WTC11 (cell line): ENCODE data around the gene PCDH9. TPM values are rescaled to one million over a fixed set of nuclear protein-coding genes. Genes with fewer than 3 reads are reported as not detected.

Experiments used
- ATAC-seq: fragments of 200-7000 bp; cut with Tn5 transposase; 2 replicates; pipeline ENCODE4 v1.10.0; 2021; ENCODE audit warnings: mild to moderate bottlenecking, moderate library complexity
- CTCF ChIA-PET: fragments of 300-600 bp; sonication (Branson Sonifier 250); formaldehyde crosslinking; loops from one replicate; lab custom pipeline; 2021; ENCODE audit warnings: antibody characterized with exemption; lab: Charles Lee
- POLR2A ChIA-PET: fragments of 350-600 bp; sonication (Branson Sonifier 250); formaldehyde crosslinking; loops from one replicate; lab custom pipeline; 2021; ENCODE audit warnings: antibody characterized with exemption; lab: Charles Lee
- DNase-seq: peaks from one replicate; pipeline ENCODE4 v3.0.0; 2021; ENCODE audit warnings: low spot score
- H3K27ac Mint-ChIP-seq: 2 replicates; pipeline ENCODE4 v1.8.0; 2021; ENCODE audit warnings: mixed read lengths
- H3K27me3 Mint-ChIP-seq: 2 replicates; pipeline ENCODE4 v1.8.0; 2021; ENCODE audit warnings: low read depth, mild to moderate bottlenecking, moderate library complexity, mixed read lengths
- H3K36me3 Mint-ChIP-seq: 2 replicates; pipeline ENCODE4 v1.8.0; 2021; ENCODE audit warnings: mixed read lengths
- H3K4me1 Mint-ChIP-seq: 2 replicates; pipeline ENCODE4 v1.8.0; 2022; ENCODE audit warnings: mixed read lengths
- H3K4me3 Mint-ChIP-seq: 2 replicates; pipeline ENCODE4 v1.8.0; 2021; ENCODE audit warnings: mild to moderate bottlenecking, moderate library complexity, mixed read lengths
- H3K9me3 Mint-ChIP-seq: 2 replicates; pipeline ENCODE4 v1.8.0; 2021; ENCODE audit warnings: mixed read lengths
- CBFB ChIP-seq: sonication (generic); formaldehyde crosslinking; IDR thresholded peaks from 2 replicates; pipeline ENCODE4 v1.8.1; 2022; ENCODE audit warnings: mild to moderate bottlenecking, low read depth, missing genetic modification reagents
- ELF4 ChIP-seq: sonication (generic); formaldehyde crosslinking; IDR thresholded peaks from 2 replicates; pipeline ENCODE4 v1.8.1; 2022; ENCODE audit warnings: low read depth, mild to moderate bottlenecking, moderate library complexity, missing genetic modification reagents
- FOXK1 ChIP-seq: sonication (generic); formaldehyde crosslinking; IDR thresholded peaks from 2 replicates; pipeline ENCODE4 v1.8.0; 2022; ENCODE audit warnings: mild to moderate bottlenecking, moderate library complexity, missing genetic modification reagents
- MYBL2 ChIP-seq: sonication (generic); formaldehyde crosslinking; IDR thresholded peaks from 2 replicates; pipeline ENCODE4 v1.8.1; 2023; ENCODE audit warnings: mild to moderate bottlenecking, moderate library complexity, missing genetic modification reagents
- NFATC4 ChIP-seq: fragments of 250-450 bp; sonication (Bioruptor Pico); IDR thresholded peaks from 2 replicates; pipeline ENCODE4 v1.9.0; 2021; ENCODE audit warnings: mild to moderate bottlenecking
- NFYB ChIP-seq: sonication (generic); formaldehyde crosslinking; conservative IDR thresholded peaks from 2 replicates; pipeline ENCODE4 v1.8.0; 2022; ENCODE audit warnings: low read depth, missing genetic modification reagents
- OVOL2 ChIP-seq: fragments of 250-450 bp; sonication (Bioruptor Pico); IDR thresholded peaks from 2 replicates; pipeline ENCODE4 v1.9.0; 2021; ENCODE audit warnings: mild to moderate bottlenecking, borderline replicate concordance
- SMAD3 ChIP-seq: sonication (generic); formaldehyde crosslinking; IDR thresholded peaks from 2 replicates; pipeline ENCODE4 v1.8.0; 2022; ENCODE audit warnings: missing genetic modification reagents, mild to moderate bottlenecking, borderline replicate concordance
- ZNF423 ChIP-seq: fragments of 250-450 bp; sonication (Bioruptor Pico); IDR thresholded peaks from 2 replicates; pipeline ENCODE4 v2.1.2; 2022; ENCODE audit warnings: mild to moderate bottlenecking, moderate library complexity
- ZNF671 ChIP-seq: fragments of 250-450 bp; sonication (Bioruptor Pico); IDR thresholded peaks from 2 replicates; pipeline ENCODE4 v1.8.0; 2021; ENCODE audit warnings: mild to moderate bottlenecking
- total RNA-seq: library from RNA; stranded (reverse); gene quantifications from 3 replicates; pipeline ENCODE4 v1.2.3, GENCODE V29; 2021
- TF ChIP-seq, protein P1 (sequence below): fragments of 250-450 bp; sonication (Bioruptor Pico); IDR thresholded peaks from 2 replicates; pipeline ENCODE4 v1.9.0; 2021; ENCODE audit warnings: mild to moderate bottlenecking
- TF ChIP-seq, protein P2 (sequence below): fragments of 200-600 bp; IDR thresholded peaks from 2 replicates; pipeline ENCODE4 v1.8.0; 2022; ENCODE audit warnings: antibody characterized with exemption
- TF ChIP-seq, protein P3 (sequence below): sonication (generic); formaldehyde crosslinking; IDR thresholded peaks from 2 replicates; pipeline ENCODE4 v1.8.1; 2023; ENCODE audit warnings: mild to moderate bottlenecking, missing genetic modification reagents, borderline replicate concordance
- TF ChIP-seq, protein P4 (sequence below): sonication (generic); formaldehyde crosslinking; IDR thresholded peaks from 2 replicates; pipeline ENCODE4 v1.8.1; 2023; ENCODE audit warnings: mild to moderate bottlenecking, missing genetic modification reagents, moderate library complexity
- TF ChIP-seq, protein P5 (sequence below): sonication (generic); formaldehyde crosslinking; IDR thresholded peaks from 2 replicates; pipeline ENCODE4 v1.8.1; 2023; ENCODE audit warnings: mild to moderate bottlenecking, missing genetic modification reagents, moderate library complexity

Gene PCDH9
- total RNA-seq, 1 experiment from 2014 or later = 0.48 TPM

DNA sequence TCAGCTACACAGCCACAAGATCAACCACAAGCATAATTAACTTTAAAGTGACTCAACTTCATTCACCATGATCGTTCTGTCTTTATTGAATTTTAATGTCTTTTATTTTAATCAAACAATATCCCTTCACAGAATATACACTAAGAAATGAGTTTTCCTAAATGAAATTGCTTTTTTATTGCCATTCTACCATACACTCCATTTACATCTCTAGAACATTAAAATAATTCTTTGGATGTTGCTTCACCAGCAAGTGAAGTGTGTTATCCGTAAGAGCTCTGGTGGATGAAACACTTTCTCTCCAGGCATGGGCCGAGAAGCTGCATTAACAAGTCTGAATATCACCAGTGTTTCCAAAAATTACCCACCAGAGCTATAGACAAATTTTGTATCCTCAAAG, 789.2 kb downstream of the PCDH9 start (continued):
- TF ChIP-seq, protein P1, sequence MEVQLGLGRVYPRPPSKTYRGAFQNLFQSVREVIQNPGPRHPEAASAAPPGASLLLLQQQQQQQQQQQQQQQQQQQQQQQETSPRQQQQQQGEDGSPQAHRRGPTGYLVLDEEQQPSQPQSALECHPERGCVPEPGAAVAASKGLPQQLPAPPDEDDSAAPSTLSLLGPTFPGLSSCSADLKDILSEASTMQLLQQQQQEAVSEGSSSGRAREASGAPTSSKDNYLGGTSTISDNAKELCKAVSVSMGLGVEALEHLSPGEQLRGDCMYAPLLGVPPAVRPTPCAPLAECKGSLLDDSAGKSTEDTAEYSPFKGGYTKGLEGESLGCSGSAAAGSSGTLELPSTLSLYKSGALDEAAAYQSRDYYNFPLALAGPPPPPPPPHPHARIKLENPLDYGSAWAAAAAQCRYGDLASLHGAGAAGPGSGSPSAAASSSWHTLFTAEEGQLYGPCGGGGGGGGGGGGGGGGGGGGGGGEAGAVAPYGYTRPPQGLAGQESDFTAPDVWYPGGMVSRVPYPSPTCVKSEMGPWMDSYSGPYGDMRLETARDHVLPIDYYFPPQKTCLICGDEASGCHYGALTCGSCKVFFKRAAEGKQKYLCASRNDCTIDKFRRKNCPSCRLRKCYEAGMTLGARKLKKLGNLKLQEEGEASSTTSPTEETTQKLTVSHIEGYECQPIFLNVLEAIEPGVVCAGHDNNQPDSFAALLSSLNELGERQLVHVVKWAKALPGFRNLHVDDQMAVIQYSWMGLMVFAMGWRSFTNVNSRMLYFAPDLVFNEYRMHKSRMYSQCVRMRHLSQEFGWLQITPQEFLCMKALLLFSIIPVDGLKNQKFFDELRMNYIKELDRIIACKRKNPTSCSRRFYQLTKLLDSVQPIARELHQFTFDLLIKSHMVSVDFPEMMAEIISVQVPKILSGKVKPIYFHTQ (CRISPR knock-in tag) = no peak
- TF ChIP-seq, protein P2, sequence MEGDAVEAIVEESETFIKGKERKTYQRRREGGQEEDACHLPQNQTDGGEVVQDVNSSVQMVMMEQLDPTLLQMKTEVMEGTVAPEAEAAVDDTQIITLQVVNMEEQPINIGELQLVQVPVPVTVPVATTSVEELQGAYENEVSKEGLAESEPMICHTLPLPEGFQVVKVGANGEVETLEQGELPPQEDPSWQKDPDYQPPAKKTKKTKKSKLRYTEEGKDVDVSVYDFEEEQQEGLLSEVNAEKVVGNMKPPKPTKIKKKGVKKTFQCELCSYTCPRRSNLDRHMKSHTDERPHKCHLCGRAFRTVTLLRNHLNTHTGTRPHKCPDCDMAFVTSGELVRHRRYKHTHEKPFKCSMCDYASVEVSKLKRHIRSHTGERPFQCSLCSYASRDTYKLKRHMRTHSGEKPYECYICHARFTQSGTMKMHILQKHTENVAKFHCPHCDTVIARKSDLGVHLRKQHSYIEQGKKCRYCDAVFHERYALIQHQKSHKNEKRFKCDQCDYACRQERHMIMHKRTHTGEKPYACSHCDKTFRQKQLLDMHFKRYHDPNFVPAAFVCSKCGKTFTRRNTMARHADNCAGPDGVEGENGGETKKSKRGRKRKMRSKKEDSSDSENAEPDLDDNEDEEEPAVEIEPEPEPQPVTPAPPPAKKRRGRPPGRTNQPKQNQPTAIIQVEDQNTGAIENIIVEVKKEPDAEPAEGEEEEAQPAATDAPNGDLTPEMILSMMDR = no peak
- TF ChIP-seq MYBL2 (no peak), ZNF671 (CRISPR knock-in tag) (no peak), NFATC4 (CRISPR knock-in tag) (no peak), SMAD3 (no peak), FOXK1 (CRISPR knock-in tag) (no peak)
- TF ChIP-seq, protein P3, sequence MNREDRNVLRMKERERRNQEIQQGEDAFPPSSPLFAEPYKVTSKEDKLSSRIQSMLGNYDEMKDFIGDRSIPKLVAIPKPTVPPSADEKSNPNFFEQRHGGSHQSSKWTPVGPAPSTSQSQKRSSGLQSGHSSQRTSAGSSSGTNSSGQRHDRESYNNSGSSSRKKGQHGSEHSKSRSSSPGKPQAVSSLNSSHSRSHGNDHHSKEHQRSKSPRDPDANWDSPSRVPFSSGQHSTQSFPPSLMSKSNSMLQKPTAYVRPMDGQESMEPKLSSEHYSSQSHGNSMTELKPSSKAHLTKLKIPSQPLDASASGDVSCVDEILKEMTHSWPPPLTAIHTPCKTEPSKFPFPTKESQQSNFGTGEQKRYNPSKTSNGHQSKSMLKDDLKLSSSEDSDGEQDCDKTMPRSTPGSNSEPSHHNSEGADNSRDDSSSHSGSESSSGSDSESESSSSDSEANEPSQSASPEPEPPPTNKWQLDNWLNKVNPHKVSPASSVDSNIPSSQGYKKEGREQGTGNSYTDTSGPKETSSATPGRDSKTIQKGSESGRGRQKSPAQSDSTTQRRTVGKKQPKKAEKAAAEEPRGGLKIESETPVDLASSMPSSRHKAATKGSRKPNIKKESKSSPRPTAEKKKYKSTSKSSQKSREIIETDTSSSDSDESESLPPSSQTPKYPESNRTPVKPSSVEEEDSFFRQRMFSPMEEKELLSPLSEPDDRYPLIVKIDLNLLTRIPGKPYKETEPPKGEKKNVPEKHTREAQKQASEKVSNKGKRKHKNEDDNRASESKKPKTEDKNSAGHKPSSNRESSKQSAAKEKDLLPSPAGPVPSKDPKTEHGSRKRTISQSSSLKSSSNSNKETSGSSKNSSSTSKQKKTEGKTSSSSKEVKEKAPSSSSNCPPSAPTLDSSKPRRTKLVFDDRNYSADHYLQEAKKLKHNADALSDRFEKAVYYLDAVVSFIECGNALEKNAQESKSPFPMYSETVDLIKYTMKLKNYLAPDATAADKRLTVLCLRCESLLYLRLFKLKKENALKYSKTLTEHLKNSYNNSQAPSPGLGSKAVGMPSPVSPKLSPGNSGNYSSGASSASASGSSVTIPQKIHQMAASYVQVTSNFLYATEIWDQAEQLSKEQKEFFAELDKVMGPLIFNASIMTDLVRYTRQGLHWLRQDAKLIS = no peak

DNA sequence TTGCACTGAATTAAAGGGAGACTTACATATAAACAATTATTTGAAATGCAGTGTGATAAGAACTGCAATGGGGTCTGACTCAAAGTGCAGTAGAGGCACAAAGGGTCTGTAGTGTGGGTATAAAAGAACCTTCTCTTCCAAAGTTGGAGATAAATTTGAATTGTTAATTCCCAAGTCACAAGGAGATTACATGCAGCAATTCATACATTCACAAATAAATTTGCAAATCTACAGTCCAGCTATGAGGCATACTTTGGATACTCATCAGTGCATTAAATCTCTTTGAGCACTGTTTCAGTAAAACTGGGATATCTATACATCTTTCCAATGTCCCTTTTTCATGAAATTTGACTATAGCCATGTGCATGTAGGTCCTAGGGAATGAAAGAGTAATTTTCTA, 799.4 kb downstream of the PCDH9 start:
- DNase-seq (no peak), ATAC-seq (no peak)
- Mint-ChIP-seq H3K27me3 (no peaks in the 10 kb centered on the region), H3K4me3 (no peak overlapping the region), H3K27ac (no peak overlapping the region), H3K36me3 (no peaks in the 10 kb centered on the region), H3K4me1 (peaks cover 10% of the 10 kb centered on the region), H3K9me3 (no peaks in the 10 kb centered on the region)
- POLR2A ChIA-PET = no interaction called here
- CTCF ChIA-PET = no interaction called here
- TF ChIP-seq OVOL2 (CRISPR knock-in tag) = no peak
- TF ChIP-seq, protein P3 = no peak
- TF ChIP-seq, protein P4, sequence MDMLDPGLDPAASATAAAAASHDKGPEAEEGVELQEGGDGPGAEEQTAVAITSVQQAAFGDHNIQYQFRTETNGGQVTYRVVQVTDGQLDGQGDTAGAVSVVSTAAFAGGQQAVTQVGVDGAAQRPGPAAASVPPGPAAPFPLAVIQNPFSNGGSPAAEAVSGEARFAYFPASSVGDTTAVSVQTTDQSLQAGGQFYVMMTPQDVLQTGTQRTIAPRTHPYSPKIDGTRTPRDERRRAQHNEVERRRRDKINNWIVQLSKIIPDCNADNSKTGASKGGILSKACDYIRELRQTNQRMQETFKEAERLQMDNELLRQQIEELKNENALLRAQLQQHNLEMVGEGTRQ (CRISPR knock-in tag) = no peak
- TF ChIP-seq ELF4 (CRISPR knock-in tag) = no peak
- no peak for TF ChIP-seq ZNF671 (CRISPR knock-in tag)
- no peak for TF ChIP-seq CBFB (CRISPR knock-in tag)
- TF ChIP-seq ZNF423 (CRISPR knock-in tag) = no peak
- no peak for TF ChIP-seq NFYB (CRISPR knock-in tag)
- TF ChIP-seq, protein P5, sequence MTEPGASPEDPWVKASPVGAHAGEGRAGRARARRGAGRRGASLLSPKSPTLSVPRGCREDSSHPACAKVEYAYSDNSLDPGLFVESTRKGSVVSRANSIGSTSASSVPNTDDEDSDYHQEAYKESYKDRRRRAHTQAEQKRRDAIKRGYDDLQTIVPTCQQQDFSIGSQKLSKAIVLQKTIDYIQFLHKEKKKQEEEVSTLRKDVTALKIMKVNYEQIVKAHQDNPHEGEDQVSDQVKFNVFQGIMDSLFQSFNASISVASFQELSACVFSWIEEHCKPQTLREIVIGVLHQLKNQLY (CRISPR knock-in tag) = no peak
